ENCODE results near the gene VEGFD. TPM values are rescaled to one million over a fixed set of nuclear protein-coding genes. Genes with fewer than 3 reads are reported as not detected.

The VEGFD gene
- total RNA-seq, 1 experiment from 2014 or later, result 0.62 TPM

DNA sequence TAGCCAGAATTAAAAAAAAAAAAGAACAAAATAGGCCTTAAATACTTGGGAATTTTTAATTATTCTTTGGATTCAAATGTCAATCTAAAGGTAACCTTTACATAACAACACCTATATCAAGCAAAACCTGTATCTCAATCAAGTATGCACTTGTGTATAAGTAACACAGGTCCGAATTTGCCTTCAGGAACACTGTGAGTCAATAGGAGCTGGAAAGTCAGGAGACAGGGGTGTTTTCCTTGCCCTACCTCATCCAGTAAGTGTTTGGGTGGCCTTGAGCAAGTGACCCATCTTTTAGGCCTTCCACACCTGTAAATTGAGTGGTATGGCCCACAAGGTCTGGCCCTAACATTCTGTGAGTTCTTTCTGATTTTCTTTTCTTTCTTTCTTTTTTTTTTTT is 40.8 kb upstream of the VEGFD start:
- BruUV-seq (replicated peaks), result no TSS peak
- ChIA-PET POLR2A (ENCODE audit: low non-redundant PET) (no interaction called here), CTCF (no interaction called here)
- TF ChIP-seq, protein P1, sequence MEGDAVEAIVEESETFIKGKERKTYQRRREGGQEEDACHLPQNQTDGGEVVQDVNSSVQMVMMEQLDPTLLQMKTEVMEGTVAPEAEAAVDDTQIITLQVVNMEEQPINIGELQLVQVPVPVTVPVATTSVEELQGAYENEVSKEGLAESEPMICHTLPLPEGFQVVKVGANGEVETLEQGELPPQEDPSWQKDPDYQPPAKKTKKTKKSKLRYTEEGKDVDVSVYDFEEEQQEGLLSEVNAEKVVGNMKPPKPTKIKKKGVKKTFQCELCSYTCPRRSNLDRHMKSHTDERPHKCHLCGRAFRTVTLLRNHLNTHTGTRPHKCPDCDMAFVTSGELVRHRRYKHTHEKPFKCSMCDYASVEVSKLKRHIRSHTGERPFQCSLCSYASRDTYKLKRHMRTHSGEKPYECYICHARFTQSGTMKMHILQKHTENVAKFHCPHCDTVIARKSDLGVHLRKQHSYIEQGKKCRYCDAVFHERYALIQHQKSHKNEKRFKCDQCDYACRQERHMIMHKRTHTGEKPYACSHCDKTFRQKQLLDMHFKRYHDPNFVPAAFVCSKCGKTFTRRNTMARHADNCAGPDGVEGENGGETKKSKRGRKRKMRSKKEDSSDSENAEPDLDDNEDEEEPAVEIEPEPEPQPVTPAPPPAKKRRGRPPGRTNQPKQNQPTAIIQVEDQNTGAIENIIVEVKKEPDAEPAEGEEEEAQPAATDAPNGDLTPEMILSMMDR (conservative IDR thresholded peaks at IDR 0.05; ENCODE audit: low read depth, low read length), result no peak
- no peak for TF ChIP-seq EZH2 (IDR thresholded peaks at IDR 0.05; ENCODE audit: borderline replicate concordance, low read depth, low read length, poor library complexity, severe bottlenecking)
- Histone ChIP-seq H3K36me3 (ENCODE audit: insufficient read depth, low read length, poor library complexity, severe bottlenecking) (no peaks in the 10 kb centered on the region), H3K4me1 (ENCODE audit: insufficient read depth, low read length, poor library complexity, severe bottlenecking) (no peaks in the 10 kb centered on the region), H3K27ac (ENCODE audit: low read depth, low read length, poor library complexity, severe bottlenecking) (no peak overlapping the region), H3K9me3 (ENCODE audit: low read depth, low read length, poor library complexity, severe bottlenecking) (peaks cover 4% of the 10 kb centered on the region), H3K4me3 (ENCODE audit: low read depth, low read length, poor library complexity, severe bottlenecking) (no peak overlapping the region), H3K27me3 (replicated peaks; ENCODE audit: insufficient read depth, low read depth, low read length, poor library complexity) (no peaks in the 10 kb centered on the region)
- DNase-seq (ENCODE audit: low spot score), result no peak
- intact Hi-C loops (cut with micrococcal nuclease; ENCODE audit: unreplicated experiment), result no loop called here

DNA sequence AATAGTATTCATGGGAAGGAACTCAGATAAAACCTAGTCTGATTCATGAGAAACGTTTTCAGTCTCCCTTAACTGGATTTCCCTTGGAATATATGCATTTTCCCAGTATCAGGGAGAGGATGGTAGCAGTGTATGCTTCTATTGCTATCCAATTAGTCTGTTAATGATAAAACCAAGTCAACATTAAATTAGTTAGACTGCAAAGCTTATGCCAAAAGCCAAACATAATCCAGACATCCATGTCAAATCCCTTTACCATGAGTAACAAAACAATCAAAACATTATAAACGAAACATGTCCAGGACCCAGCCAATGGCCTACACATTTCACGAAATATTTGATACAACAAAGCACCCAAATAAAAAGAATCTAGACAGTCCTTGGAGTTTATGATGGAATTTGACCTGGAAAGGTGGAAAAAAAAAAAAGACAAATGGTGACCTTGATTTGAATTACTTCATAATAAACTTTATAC is 34.5 kb upstream of the VEGFD start:
- intact Hi-C loops (cut with micrococcal nuclease; ENCODE audit: unreplicated experiment), result no loop called here
- BruUV-seq (replicated peaks), result no TSS peak
- TF ChIP-seq, protein P1 (conservative IDR thresholded peaks at IDR 0.05; ENCODE audit: low read depth, low read length), result no peak
- TF ChIP-seq EZH2 (IDR thresholded peaks at IDR 0.05; ENCODE audit: borderline replicate concordance, low read depth, low read length, poor library complexity, severe bottlenecking), result no peak
- CTCF ChIA-PET, result no interaction called here
- POLR2A ChIA-PET (ENCODE audit: low non-redundant PET), result interaction anchor here (0.6 kb wide), 1 partner anchor 18 kb away, joined by 3 read pairs; no protein-coding TSS in a partner anchor
- H3K4me1 ChIP-seq (ENCODE audit: insufficient read depth, low read length, poor library complexity, severe bottlenecking), result no peaks in the 10 kb centered on the region
- no peak overlapping the region for H3K27ac ChIP-seq (ENCODE audit: low read depth, low read length, poor library complexity, severe bottlenecking)
- peaks cover 6% of the 10 kb centered on the region for H3K36me3 ChIP-seq (ENCODE audit: insufficient read depth, low read length, poor library complexity, severe bottlenecking)
- no peaks in the 10 kb centered on the region for H3K27me3 ChIP-seq (replicated peaks; ENCODE audit: insufficient read depth, low read depth, low read length, poor library complexity)
- H3K4me3 ChIP-seq (ENCODE audit: low read depth, low read length, poor library complexity, severe bottlenecking), result no peak overlapping the region
- DNase-seq (ENCODE audit: low spot score), result no peak
- H3K9me3 ChIP-seq (ENCODE audit: low read depth, low read length, poor library complexity, severe bottlenecking), result peaks cover 10% of the 10 kb centered on the region

DNA sequence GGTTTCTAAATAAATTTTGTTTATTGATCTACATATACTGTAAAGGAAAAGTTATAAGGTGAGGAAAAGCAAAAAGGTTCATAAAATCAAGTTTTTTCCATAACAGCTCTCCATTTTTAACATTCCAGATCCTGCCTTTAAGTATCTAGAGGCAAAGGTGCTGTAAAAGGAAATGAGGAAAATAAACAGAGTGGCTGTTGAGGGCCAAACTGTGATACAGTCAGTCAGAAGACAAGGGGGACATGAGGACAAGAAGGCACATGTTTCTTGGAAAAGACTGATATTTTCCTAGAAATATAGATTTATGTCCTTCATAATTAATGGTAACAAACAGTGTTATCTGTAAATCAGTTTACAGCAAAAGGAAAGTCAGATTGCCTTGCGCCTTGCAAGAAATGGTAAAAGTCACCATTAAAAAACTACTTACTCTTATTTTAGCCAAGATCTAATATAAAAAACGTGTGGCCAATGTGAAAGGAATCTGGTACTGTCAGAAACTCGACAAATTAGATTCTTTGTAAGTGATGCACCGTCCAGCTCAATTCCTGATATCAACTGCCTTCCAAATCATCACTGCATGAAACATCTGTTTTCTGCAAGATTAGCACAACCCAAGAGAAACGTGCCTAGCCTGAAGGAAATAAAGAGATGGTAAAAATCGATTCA is 34.0 kb upstream of the VEGFD start:
- ChIA-PET POLR2A (ENCODE audit: low non-redundant PET) (no interaction called here), CTCF (no interaction called here)
- DNase-seq (ENCODE audit: low spot score), result no peak
- peaks cover 6% of the 10 kb centered on the region for H3K36me3 ChIP-seq (ENCODE audit: insufficient read depth, low read length, poor library complexity, severe bottlenecking)
- no peak overlapping the region for H3K4me3 ChIP-seq (ENCODE audit: low read depth, low read length, poor library complexity, severe bottlenecking)
- no peaks in the 10 kb centered on the region for H3K4me1 ChIP-seq (ENCODE audit: insufficient read depth, low read length, poor library complexity, severe bottlenecking)
- peaks cover 10% of the 10 kb centered on the region for H3K9me3 ChIP-seq (ENCODE audit: low read depth, low read length, poor library complexity, severe bottlenecking)
- no TSS peak for BruUV-seq (replicated peaks)
- intact Hi-C loops (cut with micrococcal nuclease; ENCODE audit: unreplicated experiment), result no loop called here
- no peaks in the 10 kb centered on the region for H3K27me3 ChIP-seq (replicated peaks; ENCODE audit: insufficient read depth, low read depth, low read length, poor library complexity)
- no peak overlapping the region for H3K27ac ChIP-seq (ENCODE audit: low read depth, low read length, poor library complexity, severe bottlenecking)
- TF ChIP-seq EZH2 (IDR thresholded peaks at IDR 0.05; ENCODE audit: borderline replicate concordance, low read depth, low read length, poor library complexity, severe bottlenecking), result no peak
- TF ChIP-seq, protein P1 (conservative IDR thresholded peaks at IDR 0.05; ENCODE audit: low read depth, low read length), result no peak

Data from A673 (cell line).